Measurements from ENCODE around the gene ERLIN1.

DNA sequence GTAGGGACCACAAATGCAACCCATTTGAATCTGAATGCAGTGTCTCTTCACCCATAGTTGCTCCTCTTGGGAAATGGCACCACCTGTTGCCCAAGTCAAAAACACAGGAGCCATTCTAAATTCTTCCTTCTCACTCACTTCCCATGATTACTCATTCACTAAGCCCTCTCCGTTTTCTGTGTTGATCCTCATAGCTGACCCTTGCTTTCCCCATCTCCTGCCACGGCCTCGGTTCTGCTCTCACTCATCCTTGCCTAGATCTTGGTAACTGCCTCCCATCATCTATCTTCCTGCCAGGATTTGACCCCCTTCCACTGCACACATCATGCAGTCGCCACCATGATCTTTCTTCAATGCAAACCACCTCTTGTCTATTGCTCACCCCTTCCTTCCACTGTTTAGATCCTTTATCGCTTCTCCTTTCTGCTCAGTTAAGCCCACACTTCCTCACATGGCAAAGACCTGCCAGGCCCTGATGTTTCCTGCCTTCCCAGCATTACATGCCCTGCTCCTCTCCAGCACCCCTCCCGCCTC, 85.1 kb downstream of the ERLIN1 start:
- TF ChIP-seq POLR2AphosphoS5 (IDR thresholded peaks at IDR 0.05; ENCODE audit: low read depth): no peak
- TF ChIP-seq, protein P1, sequence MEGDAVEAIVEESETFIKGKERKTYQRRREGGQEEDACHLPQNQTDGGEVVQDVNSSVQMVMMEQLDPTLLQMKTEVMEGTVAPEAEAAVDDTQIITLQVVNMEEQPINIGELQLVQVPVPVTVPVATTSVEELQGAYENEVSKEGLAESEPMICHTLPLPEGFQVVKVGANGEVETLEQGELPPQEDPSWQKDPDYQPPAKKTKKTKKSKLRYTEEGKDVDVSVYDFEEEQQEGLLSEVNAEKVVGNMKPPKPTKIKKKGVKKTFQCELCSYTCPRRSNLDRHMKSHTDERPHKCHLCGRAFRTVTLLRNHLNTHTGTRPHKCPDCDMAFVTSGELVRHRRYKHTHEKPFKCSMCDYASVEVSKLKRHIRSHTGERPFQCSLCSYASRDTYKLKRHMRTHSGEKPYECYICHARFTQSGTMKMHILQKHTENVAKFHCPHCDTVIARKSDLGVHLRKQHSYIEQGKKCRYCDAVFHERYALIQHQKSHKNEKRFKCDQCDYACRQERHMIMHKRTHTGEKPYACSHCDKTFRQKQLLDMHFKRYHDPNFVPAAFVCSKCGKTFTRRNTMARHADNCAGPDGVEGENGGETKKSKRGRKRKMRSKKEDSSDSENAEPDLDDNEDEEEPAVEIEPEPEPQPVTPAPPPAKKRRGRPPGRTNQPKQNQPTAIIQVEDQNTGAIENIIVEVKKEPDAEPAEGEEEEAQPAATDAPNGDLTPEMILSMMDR (IDR thresholded peaks at IDR 0.05; ENCODE audit: insufficient read depth, low read length): no peak
- TF ChIP-seq GABPA (IDR thresholded peaks at IDR 0.05; ENCODE audit: low read depth): no peak
- TF ChIP-seq, protein P2, sequence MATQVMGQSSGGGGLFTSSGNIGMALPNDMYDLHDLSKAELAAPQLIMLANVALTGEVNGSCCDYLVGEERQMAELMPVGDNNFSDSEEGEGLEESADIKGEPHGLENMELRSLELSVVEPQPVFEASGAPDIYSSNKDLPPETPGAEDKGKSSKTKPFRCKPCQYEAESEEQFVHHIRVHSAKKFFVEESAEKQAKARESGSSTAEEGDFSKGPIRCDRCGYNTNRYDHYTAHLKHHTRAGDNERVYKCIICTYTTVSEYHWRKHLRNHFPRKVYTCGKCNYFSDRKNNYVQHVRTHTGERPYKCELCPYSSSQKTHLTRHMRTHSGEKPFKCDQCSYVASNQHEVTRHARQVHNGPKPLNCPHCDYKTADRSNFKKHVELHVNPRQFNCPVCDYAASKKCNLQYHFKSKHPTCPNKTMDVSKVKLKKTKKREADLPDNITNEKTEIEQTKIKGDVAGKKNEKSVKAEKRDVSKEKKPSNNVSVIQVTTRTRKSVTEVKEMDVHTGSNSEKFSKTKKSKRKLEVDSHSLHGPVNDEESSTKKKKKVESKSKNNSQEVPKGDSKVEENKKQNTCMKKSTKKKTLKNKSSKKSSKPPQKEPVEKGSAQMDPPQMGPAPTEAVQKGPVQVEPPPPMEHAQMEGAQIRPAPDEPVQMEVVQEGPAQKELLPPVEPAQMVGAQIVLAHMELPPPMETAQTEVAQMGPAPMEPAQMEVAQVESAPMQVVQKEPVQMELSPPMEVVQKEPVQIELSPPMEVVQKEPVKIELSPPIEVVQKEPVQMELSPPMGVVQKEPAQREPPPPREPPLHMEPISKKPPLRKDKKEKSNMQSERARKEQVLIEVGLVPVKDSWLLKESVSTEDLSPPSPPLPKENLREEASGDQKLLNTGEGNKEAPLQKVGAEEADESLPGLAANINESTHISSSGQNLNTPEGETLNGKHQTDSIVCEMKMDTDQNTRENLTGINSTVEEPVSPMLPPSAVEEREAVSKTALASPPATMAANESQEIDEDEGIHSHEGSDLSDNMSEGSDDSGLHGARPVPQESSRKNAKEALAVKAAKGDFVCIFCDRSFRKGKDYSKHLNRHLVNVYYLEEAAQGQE (IDR thresholded peaks at IDR 0.05; ENCODE audit: insufficient replicate concordance, low read depth): no peak
- TF ChIP-seq SPI1 (IDR thresholded peaks at IDR 0.05; ENCODE audit: borderline replicate concordance, low read depth): no peak; the same call in 1 of the 2 replicates

Data from HL-60 (cell line).